Stimulated activated CD8-positive, alpha-beta memory T cell treated with anti-CD3 and anti-CD28 coated beads, Interleukin-2, amount 100 ng/mL, for 1 hour (primary cell): ENCODE data around the gene JAK1.
A peak's percentile ranks its signal among the peaks of the same experiment; 100 is the strongest.
"Not testable (repeated sequence)": the region's sequence is repeated elsewhere in the genome, so short reads cannot be mapped to it uniquely, and the experiment has no call there.

Source experiments
- DNase-seq, 2 donors: peaks; one replicate each; pipeline ENCODE4 v3.0.0-alpha.2; 2020; ENCODE audit warnings: low read depth in 2 of 2

The JAK1 gene

DNA sequence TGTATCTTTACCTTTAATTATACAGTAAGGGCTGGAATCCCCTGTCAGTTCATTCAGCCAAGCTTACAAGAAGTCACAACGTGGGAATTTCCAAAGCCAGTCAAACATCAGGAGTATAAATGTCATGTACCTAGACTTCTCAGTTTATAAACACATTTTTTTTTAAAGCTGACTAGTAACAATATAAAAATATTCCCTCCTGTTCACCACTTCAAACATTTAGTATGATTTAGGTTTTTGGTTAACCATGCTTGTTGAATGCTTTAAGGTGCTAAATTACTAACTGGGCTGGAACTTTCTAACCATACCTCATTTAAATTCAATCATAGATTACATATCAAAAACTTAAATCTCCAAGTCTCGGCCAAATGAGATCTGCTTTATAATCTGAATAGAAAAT, 44.0 kb downstream of the JAK1 start:
- no peak for DNase-seq

DNA sequence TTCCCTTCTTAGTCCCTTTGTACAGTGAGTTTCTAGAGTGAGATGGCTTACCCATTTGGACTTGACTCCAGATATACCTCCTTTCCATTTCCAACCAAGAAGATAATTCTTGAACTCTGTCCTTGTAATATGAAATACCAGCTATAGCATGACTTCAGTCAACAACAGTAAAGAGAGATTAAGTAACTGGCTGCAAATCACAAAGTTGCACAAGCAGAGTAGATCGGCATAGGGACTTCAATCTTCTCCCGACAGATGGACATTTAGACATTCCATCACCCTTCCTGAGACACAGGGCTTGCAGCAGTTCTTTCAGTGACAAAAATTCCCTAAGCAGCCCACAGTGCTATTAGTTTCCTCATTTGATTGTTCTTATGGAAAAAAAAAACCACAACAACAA, 44.6 kb downstream of the JAK1 start:
- DNase-seq: no peak

DNA sequence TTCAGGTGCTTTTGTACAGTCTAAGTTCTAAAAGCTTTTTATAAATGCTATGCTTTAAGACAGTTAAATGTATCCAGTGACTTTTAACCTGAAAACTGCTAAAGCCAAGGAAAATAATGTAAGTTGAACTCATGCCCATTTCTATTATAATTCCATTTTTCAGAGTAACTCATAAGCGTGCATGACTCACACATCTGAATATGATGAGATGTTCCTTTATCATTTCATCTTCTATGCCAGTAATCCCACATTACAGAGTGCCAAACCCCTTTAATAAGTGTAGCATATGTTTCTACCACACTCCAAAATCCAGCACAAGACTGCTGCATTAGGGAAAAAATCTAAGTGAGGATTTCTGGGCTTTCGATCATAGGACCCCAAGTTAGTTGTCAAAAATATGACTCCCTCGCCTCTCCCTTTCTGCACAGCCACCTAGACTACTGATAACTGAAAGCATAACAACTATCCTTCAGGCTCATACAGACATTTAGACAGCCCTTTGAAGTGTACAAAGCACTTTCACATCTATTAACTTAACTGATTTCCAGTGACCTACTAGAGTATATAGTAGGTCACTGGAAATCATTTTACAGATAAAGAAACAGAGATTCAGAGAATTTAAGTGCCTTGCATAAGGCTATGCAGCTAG, 45.3 kb downstream of the JAK1 start:
- DNase-seq: no peak

DNA sequence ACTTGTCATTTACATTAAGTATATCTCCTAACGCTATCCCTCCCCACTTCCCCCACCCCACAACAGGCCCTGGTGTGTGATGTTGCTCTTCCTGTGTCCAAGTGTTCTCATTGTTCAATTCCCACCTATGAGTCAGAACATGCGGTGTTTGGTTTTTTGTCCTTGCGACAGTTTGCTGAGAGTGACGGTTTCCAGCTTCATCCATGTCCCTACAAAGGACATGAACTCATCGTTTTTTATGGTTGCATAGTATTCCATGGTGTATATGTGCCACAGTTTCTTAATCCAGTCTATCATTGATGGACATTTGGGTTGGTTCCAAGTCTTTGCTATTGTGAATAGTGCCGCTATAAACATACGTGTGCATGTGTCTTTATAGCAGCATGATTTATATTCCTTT, 47.2 kb downstream of the JAK1 start:
- DNase-seq: not testable (repeated sequence)

DNA sequence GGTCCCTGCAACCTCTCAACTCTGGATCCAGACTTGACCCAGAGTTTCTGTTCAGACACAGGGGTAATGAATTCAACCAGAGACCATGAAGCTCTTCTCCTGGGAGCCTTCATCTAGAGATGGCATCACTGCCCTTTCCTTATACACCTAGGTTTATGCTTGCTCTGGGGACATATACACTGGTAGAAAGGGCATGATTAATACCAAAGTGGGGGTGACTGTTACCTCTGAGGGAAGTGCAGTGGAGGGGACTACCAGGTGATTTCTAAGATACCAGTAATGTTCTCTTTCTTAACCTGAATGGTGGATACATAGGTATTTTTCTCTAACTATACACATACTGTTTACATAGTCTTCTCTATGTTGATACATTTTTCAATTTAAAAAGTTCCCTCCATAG, 48.4 kb downstream of the JAK1 start:
- DNase-seq: no peak

DNA sequence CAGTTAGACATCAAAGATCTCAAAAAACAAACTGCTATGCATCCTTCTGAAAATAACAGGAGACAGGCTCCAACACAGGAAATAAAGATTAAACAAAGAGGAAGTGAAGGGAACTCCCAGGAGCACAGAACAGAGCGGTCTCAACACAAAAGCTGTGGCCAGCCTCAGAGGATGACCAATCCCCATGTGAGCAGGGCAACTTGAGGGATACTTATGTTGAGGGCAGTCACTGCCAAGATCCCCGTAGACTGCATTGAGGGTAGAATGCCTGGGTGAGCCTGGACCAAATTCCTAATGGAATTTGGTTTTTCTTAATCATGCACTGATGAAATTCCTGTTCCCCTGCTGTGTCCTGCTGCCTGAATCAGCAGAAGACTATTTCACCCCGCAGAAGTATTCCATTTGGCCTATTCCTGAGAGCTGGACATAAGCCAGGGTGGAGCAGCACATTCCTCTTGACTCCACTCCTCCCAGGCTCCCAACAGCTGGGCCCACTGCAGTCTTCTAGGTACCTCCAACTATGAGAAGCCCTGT, 49.0 kb downstream of the JAK1 start:
- no peak for DNase-seq

DNA sequence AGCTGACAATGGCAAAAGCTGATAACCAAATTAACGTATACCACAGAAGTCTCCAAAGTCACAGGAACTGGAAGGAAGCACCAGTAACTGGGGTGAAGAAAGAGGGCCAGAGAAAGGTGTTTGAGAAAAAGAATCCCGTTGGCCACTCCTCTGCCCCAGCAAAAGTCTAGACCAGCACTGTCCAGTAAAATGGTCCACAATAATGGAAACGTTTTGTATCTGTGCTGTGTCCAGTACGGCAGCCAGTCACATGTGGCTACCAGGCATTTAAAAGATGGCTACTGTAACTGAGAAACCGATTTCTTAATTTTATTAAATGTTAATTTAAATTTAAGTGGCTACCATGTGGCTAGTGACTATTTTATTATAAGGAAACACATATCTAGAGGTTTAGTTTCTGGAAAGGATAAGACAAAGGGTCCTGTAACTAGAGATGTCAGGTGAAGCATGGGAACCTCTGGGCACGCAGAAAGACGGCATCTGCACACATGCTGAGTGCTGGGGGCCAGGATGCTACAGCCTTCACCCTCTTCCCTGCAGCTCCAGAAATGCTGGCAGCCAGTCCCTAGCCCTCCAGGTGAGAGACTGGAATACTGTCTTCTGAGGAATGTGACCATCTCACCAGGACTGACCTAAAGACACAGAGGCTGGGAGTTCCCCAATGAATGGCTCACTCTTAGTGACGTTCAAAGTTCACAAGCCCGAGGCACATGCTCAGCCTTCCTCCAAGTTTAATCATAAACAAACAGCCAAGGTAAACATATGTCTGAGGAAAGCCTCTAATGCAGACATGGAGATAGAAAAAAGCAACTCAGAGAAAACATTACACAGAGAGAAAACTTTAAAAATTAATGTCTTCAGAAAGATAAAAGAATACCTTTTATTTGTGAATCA, 50.7 kb downstream of the JAK1 start:
- DNase-seq: no peak

DNA sequence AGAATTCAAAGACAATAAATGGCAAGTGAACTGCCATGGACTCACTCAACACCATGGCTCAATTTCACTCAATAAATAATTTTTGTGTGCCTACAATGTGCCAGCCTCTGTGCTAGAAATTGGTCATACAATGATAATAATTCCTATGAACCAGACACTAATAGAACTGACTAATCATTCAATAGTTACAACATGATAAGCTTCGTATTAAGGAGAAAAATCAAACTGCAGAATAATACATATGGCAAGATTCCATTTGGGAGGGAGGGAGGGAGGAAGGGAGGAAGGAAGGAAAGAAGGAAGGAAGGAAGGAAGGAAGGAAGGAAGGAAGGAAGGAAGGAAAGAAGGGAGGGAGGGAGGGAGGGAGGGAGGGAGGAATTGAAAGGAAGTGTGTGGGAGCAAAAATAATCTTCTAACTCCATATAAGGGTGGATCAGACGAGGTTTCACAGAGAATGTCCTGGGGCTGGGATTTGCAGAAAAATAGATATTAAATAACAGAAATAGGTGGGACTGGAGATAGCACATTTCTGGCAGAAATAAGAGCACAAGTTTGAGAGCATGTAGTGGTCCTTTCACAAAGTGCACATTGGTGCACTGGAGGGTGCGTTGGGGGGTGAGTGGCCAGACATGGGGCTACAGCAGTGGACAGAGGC, 52.9 kb downstream of the JAK1 start:
- no peak for DNase-seq

DNA sequence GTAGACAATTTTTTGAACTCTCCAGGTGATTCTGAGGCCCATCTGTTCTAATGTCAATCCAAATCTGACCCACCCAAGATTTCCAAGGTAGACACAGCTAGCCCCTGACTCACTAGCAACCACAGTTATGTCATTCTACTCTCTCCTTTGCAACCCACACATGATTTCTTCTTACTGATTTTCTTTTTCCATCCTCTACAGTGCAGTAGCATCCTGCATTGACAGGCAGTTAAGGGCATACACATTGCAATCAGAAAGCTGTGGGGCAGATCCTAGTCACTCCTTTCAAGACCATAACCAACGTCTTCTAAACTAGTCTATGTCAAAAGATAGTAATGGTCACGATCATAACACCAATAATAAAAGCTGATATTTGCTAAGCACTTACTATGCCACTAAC, 54.2 kb downstream of the JAK1 start:
- DNase-seq: no peak

DNA sequence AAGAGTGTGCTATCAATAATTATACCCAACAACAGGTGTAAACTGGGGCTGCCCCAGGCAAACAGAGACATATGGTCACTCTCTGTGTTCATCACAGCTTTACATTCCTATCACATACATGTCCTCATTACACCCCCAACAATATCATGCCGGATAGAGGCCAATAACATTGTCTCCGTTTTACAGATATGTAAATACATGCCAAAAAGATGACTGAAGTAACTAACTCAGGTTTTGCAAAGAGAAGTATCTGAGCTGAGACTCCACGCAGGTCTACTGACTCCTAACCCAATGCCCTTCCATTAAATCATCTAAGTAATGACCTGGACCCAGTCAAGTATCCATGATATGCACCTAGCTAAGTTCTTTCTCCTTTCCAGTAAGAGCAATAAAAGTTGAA, 55.0 kb downstream of the JAK1 start:
- DNase-seq: no peak

DNA sequence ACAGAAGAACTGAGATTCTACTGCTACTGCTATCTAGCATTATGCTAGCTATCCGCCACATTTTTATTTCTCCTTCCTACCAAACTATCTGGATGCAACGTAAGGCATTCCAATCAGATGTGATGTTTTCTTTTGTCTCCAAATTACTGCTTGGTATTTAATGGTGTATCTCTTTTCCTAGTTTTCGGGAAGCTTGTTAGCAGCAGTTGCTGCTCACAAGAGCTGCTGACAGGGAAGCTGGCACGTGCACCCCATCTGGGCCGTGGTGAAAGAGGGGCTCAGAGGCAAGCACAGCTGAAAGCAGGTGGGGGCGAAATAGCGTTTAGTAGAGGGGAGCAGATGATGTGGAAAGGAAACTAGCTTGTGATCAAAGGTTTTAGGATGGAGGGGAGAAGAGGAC, 57.3 kb downstream of the JAK1 start:
- DNase-seq: no peak

DNA sequence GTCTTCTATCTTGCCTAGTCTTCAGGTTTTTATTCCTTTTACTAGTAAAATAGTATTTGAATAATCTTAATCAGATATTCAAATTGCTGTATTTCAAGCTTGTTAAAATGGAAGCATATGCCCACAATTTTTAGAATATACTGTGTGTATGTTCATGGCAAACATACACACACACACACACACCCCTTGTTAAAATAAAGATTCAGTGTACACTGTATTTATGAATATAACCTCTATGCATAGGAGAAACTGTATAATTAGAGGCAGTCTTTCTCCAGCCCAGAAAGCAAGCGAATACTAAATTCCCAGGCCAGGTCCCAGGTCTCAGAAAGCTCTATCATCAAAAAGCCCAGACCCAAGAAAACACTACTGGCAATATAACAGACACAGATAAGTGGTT, 57.8 kb downstream of the JAK1 start:
- DNase-seq: no peak

DNA sequence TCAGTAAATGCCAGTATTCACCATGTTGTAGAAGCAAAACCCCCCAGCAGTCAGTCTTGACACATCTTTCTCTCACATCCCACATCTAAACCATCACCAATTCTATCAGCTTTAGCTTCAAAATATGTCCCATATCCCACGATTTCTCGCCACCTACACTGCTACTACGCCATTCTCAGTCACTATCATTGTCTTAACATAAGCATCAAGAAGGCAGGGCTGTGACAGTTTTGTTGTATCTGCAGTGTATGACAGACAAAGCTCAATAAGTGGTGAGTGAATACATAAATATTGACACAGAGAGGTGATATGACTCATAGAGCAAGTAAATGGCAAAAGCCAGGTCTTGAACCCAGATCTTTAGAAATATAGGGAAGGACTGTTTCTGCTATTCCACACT, 59.9 kb downstream of the JAK1 start:
- DNase-seq: no peak

DNA sequence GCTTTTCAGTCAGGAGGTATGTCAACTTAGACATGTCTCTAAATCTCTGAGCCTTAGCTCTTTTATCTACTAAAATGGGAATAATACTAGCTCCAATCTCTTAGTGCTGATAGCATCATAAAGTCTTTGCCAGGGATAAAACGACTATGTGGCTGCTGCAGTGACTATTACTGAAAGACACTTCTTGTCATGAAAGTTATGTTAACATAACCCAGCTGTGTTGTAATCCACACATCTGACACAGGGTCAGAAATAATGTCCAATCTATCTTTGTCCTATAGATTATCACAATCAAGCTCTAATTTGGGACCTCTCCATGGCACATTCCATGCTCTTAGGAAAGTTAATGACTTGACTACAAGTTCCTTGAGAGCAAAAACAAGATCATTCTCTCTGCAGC, 62.8 kb downstream of the JAK1 start:
- no peak for DNase-seq

DNA sequence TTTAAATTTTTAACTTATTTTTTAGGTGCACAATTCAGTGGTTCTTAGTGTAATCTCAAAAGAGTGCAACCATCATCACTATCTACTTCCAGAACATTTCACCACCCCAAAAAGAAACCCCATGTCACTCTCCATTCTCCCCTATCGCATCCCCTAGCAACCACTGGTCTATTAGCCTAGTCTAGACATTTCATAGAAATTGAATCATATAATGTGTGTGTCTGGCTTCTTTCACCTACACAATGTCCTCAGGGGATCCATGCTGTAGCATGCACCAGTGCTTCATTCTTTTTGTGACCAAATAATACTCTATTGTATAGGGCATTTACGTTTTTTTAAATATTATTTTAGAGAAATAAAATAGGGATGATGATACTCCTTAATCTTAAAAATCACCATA, 64.7 kb downstream of the JAK1 start:
- no peak for DNase-seq

DNA sequence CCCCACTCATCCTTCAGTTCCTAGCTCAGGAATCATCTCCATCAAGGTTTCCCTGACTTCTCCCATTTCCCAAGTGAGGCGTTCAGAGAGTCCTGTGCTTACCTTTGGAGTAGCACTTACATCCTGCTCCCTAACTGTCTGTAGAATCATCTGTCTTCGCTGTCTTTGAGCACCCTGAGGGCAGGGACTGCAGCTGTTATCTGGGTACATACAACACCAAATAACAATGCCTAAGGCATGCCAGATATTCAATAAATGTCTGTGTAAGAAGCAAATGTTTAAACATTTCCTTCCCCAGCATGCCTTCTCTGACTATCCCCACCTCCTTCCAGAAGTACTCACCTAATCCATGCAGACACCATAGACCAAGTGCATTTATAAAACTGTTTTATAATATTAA, 65.4 kb downstream of the JAK1 start:
- DNase-seq: no peak

DNA sequence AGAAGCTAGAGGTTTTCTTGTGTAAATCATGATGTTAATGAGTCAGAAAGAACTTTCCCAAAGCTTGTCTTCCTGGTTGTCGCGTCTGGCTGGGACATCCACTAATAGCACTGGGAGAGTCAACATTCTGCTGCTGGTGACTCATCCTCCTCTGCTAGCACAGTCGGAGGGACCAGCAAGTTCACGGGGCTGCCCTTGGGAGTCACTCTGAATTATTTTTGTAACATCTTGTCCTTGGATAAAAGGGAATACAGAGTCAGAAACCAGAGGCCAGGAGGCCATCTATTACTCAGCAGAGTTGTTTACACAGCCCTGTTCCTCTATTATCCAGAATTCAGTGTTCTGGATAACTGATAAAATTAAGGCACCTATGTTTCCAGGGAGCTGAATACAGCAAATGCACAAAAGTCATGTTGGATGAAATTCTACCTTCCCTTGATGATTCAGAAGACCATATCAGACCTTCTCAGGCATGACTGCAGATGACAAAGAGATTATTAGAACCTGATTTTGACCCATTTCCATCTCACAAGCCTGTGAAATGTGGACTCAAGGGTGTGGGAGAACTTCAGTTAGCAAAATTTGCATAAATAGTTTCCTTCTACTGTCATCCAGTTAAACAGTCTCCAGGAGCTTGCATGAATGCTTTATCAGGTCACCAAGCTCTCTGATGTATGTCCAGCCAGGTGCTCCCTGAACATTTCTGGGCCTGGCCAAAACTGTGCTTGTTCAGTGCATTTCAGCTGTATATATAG, 68.1 kb downstream of the JAK1 start:
- peak in 1 of 2 donors; percentile 14 for DNase-seq

DNA sequence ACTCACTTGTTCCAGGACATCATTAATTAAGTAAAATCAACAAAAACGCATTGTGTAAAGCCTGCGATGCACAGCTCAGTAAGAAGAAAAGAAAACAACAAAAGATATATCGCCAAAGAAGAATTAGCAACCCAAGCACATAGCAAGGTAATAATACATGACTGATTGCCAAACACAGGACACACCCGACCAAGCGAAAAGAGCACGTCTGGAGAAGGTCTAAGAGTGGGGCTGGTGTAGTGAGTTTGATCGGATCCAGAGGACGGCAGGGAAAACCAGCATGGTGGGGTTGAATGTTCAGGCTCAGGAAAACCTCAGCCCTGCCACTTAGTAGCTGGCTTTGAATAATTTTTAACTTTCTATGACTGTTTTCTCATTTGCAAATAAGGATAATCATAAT, 69.8 kb downstream of the JAK1 start:
- no peak for DNase-seq

DNA sequence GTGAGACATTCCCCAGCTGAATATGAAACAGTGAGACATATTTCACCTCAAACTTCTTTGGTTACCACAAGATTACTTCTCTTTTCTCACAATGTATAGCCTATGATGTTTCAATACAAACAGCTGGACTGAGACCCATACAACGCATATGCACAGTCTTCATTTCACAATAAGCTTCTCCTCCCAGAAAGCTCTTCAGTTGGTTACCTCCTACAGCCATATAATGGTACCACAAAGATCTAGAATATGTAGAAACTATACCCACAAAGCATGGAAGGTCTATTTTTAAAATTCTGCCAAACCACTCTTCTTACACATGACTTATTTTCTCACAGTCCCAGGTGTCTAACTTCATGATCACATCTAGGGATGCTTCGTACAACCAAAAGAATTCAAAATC, 70.8 kb downstream of the JAK1 start:
- no peak for DNase-seq

DNA sequence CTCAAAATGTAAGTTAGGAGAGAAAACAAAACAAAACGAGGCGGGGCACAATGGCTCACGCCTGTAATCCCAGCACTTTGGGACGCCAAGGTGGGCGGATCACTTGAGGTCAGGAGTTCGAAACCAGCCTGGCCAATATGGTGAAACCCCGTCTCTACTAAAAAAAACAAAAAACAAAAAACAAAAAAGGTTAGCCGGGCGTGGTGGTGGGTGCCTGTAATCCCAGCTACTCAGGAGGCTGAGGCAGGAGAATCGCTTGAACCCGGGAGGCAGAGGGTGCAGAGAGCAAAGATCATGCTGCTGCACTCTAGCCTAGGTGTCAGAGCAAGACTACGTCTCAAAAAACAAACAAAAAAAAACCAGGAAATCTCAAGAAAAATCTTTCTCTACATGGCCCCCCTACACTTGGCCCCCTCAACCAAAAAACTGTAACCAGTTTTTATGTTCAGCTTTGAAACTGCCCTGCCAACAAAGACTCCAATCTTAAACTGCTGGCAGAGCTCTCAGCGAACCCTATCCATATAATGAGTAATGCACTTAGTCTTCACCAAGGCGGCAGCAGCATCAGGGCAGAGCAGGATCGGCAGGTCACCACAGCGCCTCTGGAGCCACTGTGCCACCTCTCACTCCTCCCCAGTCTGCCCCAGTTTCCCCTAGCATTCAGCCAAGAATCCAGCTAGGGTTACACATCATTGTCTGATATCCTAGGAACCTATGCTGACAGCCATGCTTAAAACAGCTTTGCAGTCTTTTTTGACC, 71.7 kb downstream of the JAK1 start:
- DNase-seq: no peak

DNA sequence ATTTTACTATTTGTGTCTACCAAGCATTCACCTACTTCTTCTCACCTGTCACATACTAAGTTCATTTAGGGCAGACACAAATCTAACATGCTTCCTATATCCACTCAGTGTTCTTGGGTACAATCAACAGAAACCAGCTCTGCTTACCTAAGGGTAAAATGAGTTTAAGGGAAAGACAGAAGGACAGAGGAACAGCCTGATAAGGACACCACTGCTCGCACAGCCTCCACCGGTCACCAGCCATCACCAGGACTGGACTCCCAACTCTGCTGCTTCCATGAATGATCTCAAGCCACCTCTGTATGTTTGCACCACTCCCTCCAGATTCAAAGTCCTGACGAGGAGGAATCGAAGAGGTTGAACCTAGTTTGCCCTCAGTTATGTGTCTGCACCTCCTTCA, 72.4 kb downstream of the JAK1 start:
- DNase-seq: no peak
